HepG2 (cell line): ENCODE data around the gene PANK4. TPM values are rescaled to one million over a fixed set of nuclear protein-coding genes. Genes with fewer than 3 reads are reported as not detected.

Source experiments
- ATAC-seq: fragments of 200-7000 bp; cut with Tn5 transposase; 3 replicates; pipeline ENCODE4 v1.9.1; 2020; ENCODE audit warnings: mild to moderate bottlenecking, moderate library complexity
- Bru-seq: library from RNA; stranded (reverse); fragments of 400-500 nt; gene quantifications from one replicate; lab custom pipeline; 2021; lab: Mats Ljungman, UMichigan
- BruChase-seq, 2 experiments: library from RNA; stranded (reverse); fragments of 400-500 nt; gene quantifications; one replicate each; lab custom pipeline; 2021; lab: Mats Ljungman, UMichigan
- BruUV-seq: library from RNA; stranded (reverse); fragments of 400-500 nt; replicated peaks from 2 replicates; lab custom pipeline; 2021; lab: Mats Ljungman, UMichigan
- CTCF ChIA-PET: fragments of 300-600 bp; formaldehyde crosslinking; extraction: SDS; loops from one replicate; lab custom pipeline; 2021; ENCODE audit warnings: low total read pairs, inconsistent platforms, low intra/inter-chr PET ratio; lab: Yijun Ruan, JAX
- POLR2A ChIA-PET: fragments of 350-600 bp; sonication (Branson Sonifier 250); formaldehyde crosslinking; loops from one replicate; lab custom pipeline; 2020; ENCODE audit warnings: antibody characterized with exemption, inconsistent platforms; lab: Yijun Ruan, JAX
- DNase-seq: peaks from one replicate; pipeline ENCODE4 v3.0.0-alpha.2; 2015; ENCODE audit warnings: low spot score
- FAIRE-seq: peaks from 3 replicates; lab custom pipeline; 2011; peaks lifted over from hg19 to GRCh38; lab: Jason Lieb, UNC
- H2AFZ ChIP-seq: one replicate; pipeline ENCODE4 v1.6.1; 2011; ENCODE audit warnings: low read length, inconsistent platforms
- H3K27ac ChIP-seq: fragments of 300-600 bp; 3 replicates; pipeline ENCODE4 v1.8.0; 2011; ENCODE audit warnings: mixed run types, mild to moderate bottlenecking, mixed read lengths, low read length, inconsistent platforms; ENCODE audit not compliant: insufficient read depth; ENCODE audit errors: extremely low read length
- H3K27me3 ChIP-seq, 2 experiments: fragments of 200-600 bp in 1 of 2; 2 replicates in 1 of 2; 3 replicates in 1 of 2; pipeline versions ENCODE4 v1.6.0 to v1.8.0; 2011; ENCODE audit warnings: low read length in 2 of 2, mild to moderate bottlenecking in 2 of 2, moderate library complexity in 2 of 2, inconsistent platforms in 1 of 2; ENCODE audit not compliant: insufficient read depth in 2 of 2, control insufficient read depth in 1 of 2
- H3K36me3 ChIP-seq, 2 experiments: fragments of 200-600 bp in 1 of 2; replicated peaks in 1 of 2; 2 replicates in 1 of 2; 3 replicates in 1 of 2; pipeline versions ENCODE4 v1.5.1 to v1.8.0; 2011; ENCODE audit warnings: low read length in 2 of 2, inconsistent platforms in 1 of 2; ENCODE audit not compliant: insufficient read depth in 2 of 2, control insufficient read depth in 1 of 2
- H3K4me1 ChIP-seq: 2 replicates; pipeline ENCODE4 v1.5.1; 2012; ENCODE audit warnings: low read length, inconsistent platforms; ENCODE audit not compliant: insufficient read depth
- H3K4me2 ChIP-seq: 2 replicates; pipeline ENCODE4 v1.6.0; 2011; ENCODE audit warnings: low read depth, low read length, inconsistent platforms
- H3K4me3 ChIP-seq, 3 experiments: fragments of 200-600 bp in 1 of 3; sonication (generic), shearing (Covaris generic) in 1 of 3; replicated peaks in 1 of 3; 2 replicates each; pipeline ENCODE4 v1.5.1; 2011 to 2016; ENCODE audit warnings: low read length in 3 of 3, inconsistent platforms in 2 of 3, low read depth in 2 of 3, mild to moderate bottlenecking in 2 of 3, control low read depth in 1 of 3, mixed read lengths in 1 of 3; ENCODE audit not compliant: insufficient read depth in 1 of 3
- H3K79me2 ChIP-seq: one replicate; pipeline ENCODE4 v1.6.1; 2011; ENCODE audit warnings: low read length, inconsistent platforms; ENCODE audit not compliant: insufficient read depth
- H3K9ac ChIP-seq: 2 replicates; pipeline ENCODE4 v1.6.0; 2011; ENCODE audit warnings: mild to moderate bottlenecking, low read depth, low read length, inconsistent platforms; ENCODE audit not compliant: insufficient read depth
- H3K9me3 ChIP-seq: 2 replicates; pipeline ENCODE4 v1.5.1; 2012; ENCODE audit warnings: mild to moderate bottlenecking, low read length
- H4K20me1 ChIP-seq: 2 replicates; pipeline ENCODE4 v1.6.0; 2011; ENCODE audit warnings: inconsistent platforms, mild to moderate bottlenecking, low read length, moderate library complexity; ENCODE audit not compliant: insufficient read depth
- BRCA1 ChIP-seq: sonication (generic); formaldehyde crosslinking; IDR thresholded peaks from 2 replicates; pipeline ENCODE4 v1.4.0; 2020; ENCODE audit warnings: missing genetic modification reagents
- FOXP1 ChIP-seq, 2 experiments: fragments of 450-650 bp in 1 of 2; IDR thresholded peaks; 2 replicates each; pipeline ENCODE4 v1.6.1; 2017 to 2018; ENCODE audit warnings: antibody characterized with exemption in 1 of 2
- GLMP ChIP-seq: sonication (generic); formaldehyde crosslinking; IDR thresholded peaks from 2 replicates; pipeline ENCODE4 v1.9.0; 2021; ENCODE audit warnings: missing genetic modification reagents, mild to moderate bottlenecking, borderline replicate concordance
- NCOA5 ChIP-seq: sonication (generic); formaldehyde crosslinking; IDR thresholded peaks from 2 replicates; pipeline ENCODE4 v1.4.0; 2020; ENCODE audit warnings: missing genetic modification reagents
- PRDM4 ChIP-seq: sonication (generic); formaldehyde crosslinking; IDR thresholded peaks from 2 replicates; pipeline ENCODE4 v1.9.0; 2021; ENCODE audit warnings: missing genetic modification reagents, borderline replicate concordance
- TOE1 ChIP-seq: sonication (generic); formaldehyde crosslinking; IDR thresholded peaks from 2 replicates; pipeline ENCODE4 v1.4.0; 2020; ENCODE audit warnings: mild to moderate bottlenecking, missing genetic modification reagents
- ZFP82 ChIP-seq: sonication (generic); formaldehyde crosslinking; IDR thresholded peaks from 2 replicates; pipeline ENCODE4 v1.5.1; 2020; ENCODE audit warnings: mild to moderate bottlenecking, missing genetic modification reagents, borderline replicate concordance
- ZMYM2 ChIP-seq: sonication (generic); formaldehyde crosslinking; IDR thresholded peaks from 2 replicates; pipeline ENCODE4 v1.8.0; 2022; ENCODE audit warnings: mild to moderate bottlenecking, missing genetic modification reagents
- ZNF530 ChIP-seq: sonication (generic); formaldehyde crosslinking; IDR thresholded peaks from 2 replicates; pipeline ENCODE4 v1.5.0; 2020; ENCODE audit warnings: low read depth, mild to moderate bottlenecking, missing genetic modification reagents
- ZNF549 ChIP-seq: sonication (generic); formaldehyde crosslinking; IDR thresholded peaks from 2 replicates; pipeline ENCODE4 v1.5.0; 2020; ENCODE audit warnings: missing genetic modification reagents
- ZNF709 ChIP-seq: sonication (generic); formaldehyde crosslinking; IDR thresholded peaks from 2 replicates; pipeline ENCODE4 v1.5.0; 2020; ENCODE audit warnings: mild to moderate bottlenecking, missing genetic modification reagents
- ZNF775 ChIP-seq: sonication (generic); formaldehyde crosslinking; IDR thresholded peaks from 2 replicates; pipeline ENCODE4 v1.4.0; 2020; ENCODE audit warnings: missing genetic modification reagents, mild to moderate bottlenecking, moderate library complexity, borderline replicate concordance
- ZSCAN30 ChIP-seq: sonication (generic); formaldehyde crosslinking; IDR thresholded peaks from 2 replicates; pipeline ENCODE4 v1.5.0; 2020; ENCODE audit warnings: mild to moderate bottlenecking, missing genetic modification reagents
- WGBS: methylation state at CpG from one replicate; pipeline ENCODE4 v1.1.6; 2017; ENCODE audit warnings: low lambda C conversion rate; 5-methylcytosine and 5-hydroxymethylcytosine counted together
- in situ Hi-C: cut with HindIII; loops from 2 replicates; pipeline ENCODE4 v1.10.0; 2017; ENCODE audit warnings: low pct_unique_long_range_greater_than_20kb; ENCODE audit not compliant: extremely low pct_ligation_motif_present
- intact Hi-C: fragments of 100-400 bp; cut with micrococcal nuclease; formaldehyde crosslinking; loops from one replicate; pipeline ENCODE4 v1.10.0; 2022; ENCODE audit not compliant: unreplicated experiment
- long read RNA-seq, 2 experiments: library from RNA in 1 of 2; library from polyadenylated mRNA in 1 of 2; stranded (forward) in 1 of 2; unstranded in 1 of 2; transcript quantifications; one replicate each; pipeline ENCODE4 v2.0.0, GENCODE V29; 2019 to 2022
- polyA minus RNA-seq, 3 experiments: library from RNA; depleted of rRNA, polyadenylated mRNA; stranded (reverse); fragments of >200 nt; gene quantifications; 2 replicates each; pipeline ENCODE4 v1.2.3, GENCODE V29; 2011; ENCODE audit warnings: low replicate concordance in 1 of 3
- polyA plus RNA-seq, 8 experiments: library from polyadenylated mRNA; depleted of rRNA in 3 of 8; stranded (reverse) in 7 of 8; unstranded in 1 of 8; fragments of >200 nt; fragmentation: Illumina TruSeq in 4 of 8; extraction: Trizol in 4 of 8; gene quantifications; 2 replicates each; pipeline versions ENCODE4 v1.2.1 to v1.2.3, GENCODE V29; 2011 to 2016; ENCODE audit warnings: low read depth in 4 of 8, missing spikeins in 1 of 8, mixed read lengths in 1 of 8; ENCODE audit not compliant: insufficient read depth in 1 of 8
- total RNA-seq, 5 experiments: library from RNA; depleted of rRNA; stranded (reverse); fragments of >200 nt; fragmentation: Illumina TruSeq; extraction: Trizol; gene quantifications; 2 replicates each; pipeline ENCODE4 v1.2.3, GENCODE V29; 2016; ENCODE audit warnings: low read depth in 1 of 5

The PANK4 gene
- 9.2 and 19.3 TPM in 2 replicates for total RNA-seq (2016; rRNA removed; fragmentation: Illumina TruSeq; extraction: Trizol)
- 15.2 and 19.7 TPM in 2 replicates for total RNA-seq (2016; cell fraction: cytosol; rRNA removed; fragmentation: Illumina TruSeq; extraction: Trizol; ENCODE audit: low read depth)
- total RNA-seq (2016; cell fraction: insoluble cytoplasmic fraction; rRNA removed; fragmentation: Illumina TruSeq; extraction: Trizol): 9.5 and 17.6 TPM in 2 replicates
- total RNA-seq (2016; cell fraction: membrane; rRNA removed; fragmentation: Illumina TruSeq; extraction: Trizol): 5.3 and 5.7 TPM in 2 replicates
- total RNA-seq (2016; cell fraction: nucleus; rRNA removed; fragmentation: Illumina TruSeq; extraction: Trizol): 19.2 TPM in 2 replicates
- 17.2 and 17.4 TPM in 2 replicates for polyA plus RNA-seq (2011; rRNA removed)
- 7.9 and 10.5 TPM in 2 replicates for polyA plus RNA-seq (2011; cell fraction: cytosol; rRNA removed)
- 84.3 and 91.7 TPM in 2 replicates for polyA plus RNA-seq (2011; cell fraction: nucleus; rRNA removed)
- polyA plus RNA-seq (2012): 11.1 and 12.3 TPM in 2 replicates
- 0.83 and 1.3 TPM in 2 replicates for polyA plus RNA-seq (2016; cell fraction: cytosol; fragmentation: Illumina TruSeq; extraction: Trizol; ENCODE audit: low read depth)
- 6.9 and 9.3 TPM in 2 replicates for polyA plus RNA-seq (2016; cell fraction: insoluble cytoplasmic fraction; fragmentation: Illumina TruSeq; extraction: Trizol; ENCODE audit: low read depth)
- 1.5 and 2.2 TPM in 2 replicates for polyA plus RNA-seq (2016; cell fraction: membrane; fragmentation: Illumina TruSeq; extraction: Trizol; ENCODE audit: low read depth)
- polyA plus RNA-seq (2016; cell fraction: nucleus; fragmentation: Illumina TruSeq; extraction: Trizol; ENCODE audit: insufficient read depth, low read depth): 33.9 and 43.9 TPM in 2 replicates
- 27.8 and 43.6 TPM in 2 replicates for polyA minus RNA-seq (2011; rRNA and poly(A)+ RNA removed; ENCODE audit: low replicate concordance)
- polyA minus RNA-seq (2011; cell fraction: cytosol; rRNA and poly(A)+ RNA removed): 14.8 and 18.2 TPM in 2 replicates
- 56.7 and 65.1 TPM in 2 replicates for polyA minus RNA-seq (2011; cell fraction: nucleus; rRNA and poly(A)+ RNA removed)
- percentile 62 among the genes with signal in this experiment for Bru-seq, nascent RNA
- percentile 78 among the genes with signal in this experiment for BruChase-seq, experiment 1, labeled RNA remaining after a 6-hour chase
- BruChase-seq, experiment 2, labeled RNA remaining after a 2-hour chase: percentile 73 among the genes with signal in this experiment
- long read RNA-seq, experiment 1, transcript PANK4-201 (19 exons, 2,677 nt): major isoform, 15 of 20 reads
- long read RNA-seq, experiment 1, partial matches to known transcripts: 3 of 20 reads
- long read RNA-seq, experiment 1, other reads (novel, unspliced or antisense): 2 of 20 reads
- long read RNA-seq, experiment 2, transcript PANK4-201 (19 exons, 2,677 nt): major isoform, 16 of 26 reads
- long read RNA-seq, experiment 2, partial matches to known transcripts: 4 of 26 reads
- long read RNA-seq, experiment 2, other reads (novel, unspliced or antisense): 6 of 26 reads

- H3K4me1 ChIP-seq: peaks cover 66% of the 10 kb centered on the region
- H3K36me3 ChIP-seq: peaks cover 1 to 10% of the 10 kb centered on the region in 2 experiments; a peak in 3 of 5 replicates
- H3K9me3 ChIP-seq: no peaks in the 10 kb centered on the region
- H3K79me2 ChIP-seq: peaks cover 35% of the 10 kb centered on the region
- H3K27me3 ChIP-seq: peaks cover 9 to 36% of the 10 kb centered on the region in 2 experiments
- peak within 1 kb of the TSS; percentile 92 for H3K4me2 ChIP-seq
- peak; percentile 84 for DNase-seq
- intact Hi-C loops: loop anchor here (2.0 kb wide), 1 partner anchor 21 kb away; no protein-coding TSS in a partner anchor
- H4K20me1 ChIP-seq: peaks cover 34% of the 10 kb centered on the region
- peak within 1 kb of the TSS; percentile 49 for H3K27ac ChIP-seq
- peak within 1 kb of the TSS; percentile 65 to 96 (median 69) for H3K4me3 ChIP-seq
- POLR2A ChIA-PET: interaction anchor here (0.9 to 3.9 kb wide), 14 partner anchors 9 to 135 kb away, joined by 3 to 38 read pairs (median 4); partner anchors contain the start of genes MORN1, PEX10, RER1 and TNFRSF14
- 0% methylated on average over 14 of the region's 107 CpGs for WGBS
- no peak for FAIRE-seq
- no peak within 1 kb of the TSS for H2AFZ ChIP-seq
- in situ Hi-C loops: no loop called here
- ATAC-seq: peak; percentile 86
- H3K9ac ChIP-seq: peak within 1 kb of the TSS; percentile 88
- CTCF ChIA-PET: interaction anchor here (1.5 kb wide), 1 partner anchor 112 kb away, joined by 5 read pairs; no protein-coding TSS in a partner anchor
- BruUV-seq: no TSS peak
- TF ChIP-seq ZSCAN30 (CRISPR knock-in tag) (no peak), ZNF775 (no peak), GLMP (no peak), ZNF549 (CRISPR knock-in tag) (no peak), ZNF709 (no peak), ZNF530 (CRISPR knock-in tag) (no peak), PRDM4 (no peak), ZMYM2 (no peak), TOE1 (no peak), FOXP1 (IDR thresholded peaks at IDR 0.05) (no peak), FOXP1 (CRISPR knock-in tag; IDR thresholded peaks at IDR 0.05) (no peak), NCOA5 (CRISPR knock-in tag) (no peak), ZFP82 (CRISPR knock-in tag) (peak; percentile 73; the same call in 1 of the 2 replicates), BRCA1 (no peak)
Observed at GRCh38 chr1:2525920-2526823, at the start of gene PANK4. PANK4 (minus strand) TSS chr1:2526596; CDS start chr1:2526587, 9 bp downstream.
